ENCODE results near the gene KRT73. TPM values are rescaled to one million over a fixed set of nuclear protein-coding genes. Genes with fewer than 3 reads are reported as not detected.
A peak's percentile ranks its signal among the peaks of the same experiment; 100 is the strongest.

Gene KRT73
- total RNA-seq, 1 experiment from 2014 or later, result not detected

DNA sequence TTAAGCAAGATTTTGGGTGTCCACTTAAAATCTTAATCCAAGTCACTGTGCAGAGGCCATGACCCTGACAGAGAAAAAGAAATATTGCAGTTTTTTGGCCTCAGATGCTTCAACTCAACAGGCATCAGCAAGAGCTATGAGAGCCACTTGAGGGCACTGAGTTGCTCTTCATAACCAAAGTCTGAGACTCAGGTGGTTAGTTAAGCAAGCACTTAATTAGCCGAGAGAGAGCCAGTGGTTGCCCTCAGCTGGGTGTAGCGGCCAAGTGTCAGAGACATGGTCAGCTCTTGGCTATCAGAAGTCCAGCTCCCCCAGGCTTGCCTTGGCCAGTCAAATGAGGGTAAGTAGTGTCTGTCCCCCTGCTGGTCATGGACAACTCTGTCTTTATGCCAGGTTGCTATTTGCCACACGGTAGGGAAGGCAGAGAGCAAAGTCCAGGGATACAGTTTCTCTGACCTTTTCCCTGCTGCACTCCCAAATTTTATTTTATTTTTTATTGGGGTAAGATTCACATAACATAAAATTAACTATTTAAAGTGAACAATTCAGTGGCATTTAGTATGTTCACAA lies 56.4 kb downstream of the KRT73 start:
- Histone ChIP-seq H3K79me2 (ENCODE audit: insufficient read depth, low read length) (no peaks in the 10 kb centered on the region), H3T11ph (ENCODE audit: low read length) (no peak overlapping the region), H2AK5ac (ENCODE audit: insufficient read length, low read length) (no peak overlapping the region), H3K79me1 (ENCODE audit: insufficient read depth, low read depth, low read length, poor library complexity, severe bottlenecking) (no peaks in the 10 kb centered on the region), H3K4ac (ENCODE audit: low read depth, low read length) (no peak overlapping the region), H3K9me3 (ENCODE audit: control insufficient read depth, low read depth, low read length) (no peaks in the 10 kb centered on the region), H3K18ac (ENCODE audit: insufficient read length, low read depth, low read length) (no peak overlapping the region), H3K27me3 (ENCODE audit: insufficient read depth, low read length) (no peaks in the 10 kb centered on the region), H2BK120ac (ENCODE audit: low read depth, low read length, poor library complexity, severe bottlenecking) (no peak overlapping the region), H4K91ac (ENCODE audit: insufficient read length, low read depth, low read length) (no peak overlapping the region), H3K23me2 (ENCODE audit: insufficient read length, low read depth, low read length, poor library complexity, severe bottlenecking) (no peaks in the 10 kb centered on the region), H3K27ac (ENCODE audit: insufficient read length, low read depth, low read length) (no peak overlapping the region), H4K20me1 (ENCODE audit: control insufficient read depth, insufficient read depth, insufficient read length) (no peaks in the 10 kb centered on the region), H2AFZ (ENCODE audit: low read length) (no peak overlapping the region), H3K4me2 (ENCODE audit: insufficient read depth, insufficient read length, low read length) (no peak overlapping the region), H4K5ac (ENCODE audit: insufficient read length, low read depth, low read length) (no peak overlapping the region), H2BK12ac (ENCODE audit: insufficient read length, low read depth, low read length) (no peak overlapping the region), H3K4me1 (ENCODE audit: insufficient read depth, low read length) (no peaks in the 10 kb centered on the region), H3K56ac (ENCODE audit: insufficient read length, low read depth, low read length) (no peak overlapping the region), H2BK20ac (ENCODE audit: low read depth, low read length, poor library complexity, severe bottlenecking) (no peak overlapping the region), H2BK15ac (ENCODE audit: low read depth, low read length) (no peak overlapping the region), H4K8ac (replicated peaks; ENCODE audit: insufficient read length, low read depth, low read length) (no peak overlapping the region), H3K9ac (ENCODE audit: extremely low read depth, insufficient read length, low read length) (no peak overlapping the region), H3K14ac (ENCODE audit: insufficient read depth, low read length) (no peak overlapping the region), H2BK5ac (ENCODE audit: insufficient read length, low read length) (no peak overlapping the region), H3K23ac (ENCODE audit: insufficient read length, low read depth, low read length) (no peak overlapping the region)
- Mint-ChIP-seq H3K9me3 (no peaks in the 10 kb centered on the region), H3K27me3 (ENCODE audit: low read depth) (peaks cover 33% of the 10 kb centered on the region), H3K36me3 (ENCODE audit: insufficient read depth in 1 of 3, low read depth in 3 of 3) (no peaks in the 10 kb centered on the region), H3K4me1 (no peaks in the 10 kb centered on the region), H3K4me3 (no peak overlapping the region), H3K27ac (no peak overlapping the region)
- DNase-seq, result peak; percentile 53
- WGBS (ENCODE audit: extremely low coverage, insufficient read length, low lambda C conversion rate), result no CpG with 5 or more reads among the region's 3 CpGs
- TF ChIP-seq, protein P1, sequence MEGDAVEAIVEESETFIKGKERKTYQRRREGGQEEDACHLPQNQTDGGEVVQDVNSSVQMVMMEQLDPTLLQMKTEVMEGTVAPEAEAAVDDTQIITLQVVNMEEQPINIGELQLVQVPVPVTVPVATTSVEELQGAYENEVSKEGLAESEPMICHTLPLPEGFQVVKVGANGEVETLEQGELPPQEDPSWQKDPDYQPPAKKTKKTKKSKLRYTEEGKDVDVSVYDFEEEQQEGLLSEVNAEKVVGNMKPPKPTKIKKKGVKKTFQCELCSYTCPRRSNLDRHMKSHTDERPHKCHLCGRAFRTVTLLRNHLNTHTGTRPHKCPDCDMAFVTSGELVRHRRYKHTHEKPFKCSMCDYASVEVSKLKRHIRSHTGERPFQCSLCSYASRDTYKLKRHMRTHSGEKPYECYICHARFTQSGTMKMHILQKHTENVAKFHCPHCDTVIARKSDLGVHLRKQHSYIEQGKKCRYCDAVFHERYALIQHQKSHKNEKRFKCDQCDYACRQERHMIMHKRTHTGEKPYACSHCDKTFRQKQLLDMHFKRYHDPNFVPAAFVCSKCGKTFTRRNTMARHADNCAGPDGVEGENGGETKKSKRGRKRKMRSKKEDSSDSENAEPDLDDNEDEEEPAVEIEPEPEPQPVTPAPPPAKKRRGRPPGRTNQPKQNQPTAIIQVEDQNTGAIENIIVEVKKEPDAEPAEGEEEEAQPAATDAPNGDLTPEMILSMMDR (conservative IDR thresholded peaks at IDR 0.05), result peak; percentile 56
